ENCODE results near the gene MPPE1. TPM values are rescaled to one million over a fixed set of nuclear protein-coding genes. Genes with fewer than 3 reads are reported as not detected.

MPPE1 gene
- total RNA-seq, 2 experiments from 2014 or later: 26.5 to 40.1 TPM

GRCh38 chr18:11850821-11851145, 57.3 kb downstream of the MPPE1 start:
- Histone ChIP-seq H2AFZ (ENCODE audit: low read length) (peak overlapping the region; percentile 91), H3K9me3 (ENCODE audit: low read length) (no peaks in the 10 kb centered on the region), H3K4me3 (ENCODE audit: low read depth, low read length, poor library complexity, severe bottlenecking) (peak overlapping the region; percentile 90), H3K9me2 (ENCODE audit: insufficient read depth, low read length) (no peaks in the 10 kb centered on the region), H3K27ac (ENCODE audit: low read depth, low read length, poor library complexity, severe bottlenecking) (peak overlapping the region; percentile 35), H3K36me3 (ENCODE audit: insufficient read depth, low read length) (no peaks in the 10 kb centered on the region), H3K79me2 (ENCODE audit: insufficient read depth, low read depth, low read length) (peaks cover 23% of the 10 kb centered on the region), H4K20me1 (ENCODE audit: insufficient read depth, low read length) (peaks cover 15% of the 10 kb centered on the region; the same call in 1 of the 2 replicates), H3K4me1 (ENCODE audit: insufficient read depth, low read length, poor library complexity, severe bottlenecking) (peaks cover 25% of the 10 kb centered on the region), H3K4me2 (ENCODE audit: low read length) (peak overlapping the region; percentile 86)
- intact Hi-C loops (cut with micrococcal nuclease; ENCODE audit: unreplicated experiment): loop anchor here (1.0 to 5.0 kb wide), 3 partner anchors 58 to 202 kb away; partner anchors contain the start of genes IMPA2 and MPPE1
- TSS peak; percentile 92 for BruUV-seq (replicated peaks)
- DNase-seq (ENCODE audit: low spot score): no peak
- ChIA-PET POLR2A (interaction anchor here (0.6 to 1.4 kb wide), 5 partner anchors 8 to 1325 kb away, joined by 3 to 4 read pairs (median 3); partner anchors contain the start of gene NAPG), CTCF (ENCODE audit: unreplicated experiment) (no interaction called here)
- TF ChIP-seq EZH2phosphoT487 (IDR thresholded peaks at IDR 0.05; ENCODE audit: borderline replicate concordance, low read depth, low read length): no peak
- no peak for TF ChIP-seq CTCF (conservative IDR thresholded peaks at IDR 0.05; ENCODE audit: low read length)

GRCh38 chr18:11849841-11850634, 58.1 kb downstream of the MPPE1 start:
- H2AFZ ChIP-seq (ENCODE audit: low read length): peak overlapping the region; percentile 91
- H3K4me3 ChIP-seq (ENCODE audit: low read depth, low read length, poor library complexity, severe bottlenecking): peak overlapping the region; percentile 90
- POLR2A ChIA-PET: interaction anchor here (0.6 to 1.4 kb wide), 8 partner anchors 8 to 1325 kb away, joined by 3 to 4 read pairs (median 3); partner anchors contain the start of gene NAPG
- intact Hi-C loops (cut with micrococcal nuclease; ENCODE audit: unreplicated experiment): loop anchor here (5.0 kb wide), 1 partner anchor 202 kb away; no protein-coding TSS in a partner anchor
- H3K27ac ChIP-seq (ENCODE audit: low read depth, low read length, poor library complexity, severe bottlenecking): no peak overlapping the region
- H3K36me3 ChIP-seq (ENCODE audit: insufficient read depth, low read length): no peaks in the 10 kb centered on the region
- no TSS peak for BruUV-seq (replicated peaks)
- H3K4me1 ChIP-seq (ENCODE audit: insufficient read depth, low read length, poor library complexity, severe bottlenecking): peaks cover 25% of the 10 kb centered on the region
- peaks cover 23% of the 10 kb centered on the region for H3K79me2 ChIP-seq (ENCODE audit: insufficient read depth, low read depth, low read length)
- no peak for TF ChIP-seq EZH2phosphoT487 (IDR thresholded peaks at IDR 0.05; ENCODE audit: borderline replicate concordance, low read depth, low read length)
- no peak for TF ChIP-seq CTCF (conservative IDR thresholded peaks at IDR 0.05; ENCODE audit: low read length)
- H3K4me2 ChIP-seq (ENCODE audit: low read length): peak overlapping the region; percentile 86
- H4K20me1 ChIP-seq (ENCODE audit: insufficient read depth, low read length): peaks cover 15% of the 10 kb centered on the region; the same call in 1 of the 2 replicates
- CTCF ChIA-PET (ENCODE audit: unreplicated experiment): no interaction called here
- H3K9me2 ChIP-seq (ENCODE audit: insufficient read depth, low read length): no peaks in the 10 kb centered on the region
- no peaks in the 10 kb centered on the region for H3K9me3 ChIP-seq (ENCODE audit: low read length)
- DNase-seq (ENCODE audit: low spot score): peak; percentile 31

GRCh38 chr18:11849279-11849678, 58.8 kb downstream of the MPPE1 start:
- Histone ChIP-seq H4K20me1 (ENCODE audit: insufficient read depth, low read length) (peaks cover 15% of the 10 kb centered on the region; the same call in 1 of the 2 replicates), H3K9me2 (ENCODE audit: insufficient read depth, low read length) (no peaks in the 10 kb centered on the region), H3K36me3 (ENCODE audit: insufficient read depth, low read length) (no peaks in the 10 kb centered on the region), H3K4me2 (ENCODE audit: low read length) (no peak overlapping the region), H3K27ac (ENCODE audit: low read depth, low read length, poor library complexity, severe bottlenecking) (no peak overlapping the region), H2AFZ (ENCODE audit: low read length) (peak overlapping the region; percentile 91), H3K79me2 (ENCODE audit: insufficient read depth, low read depth, low read length) (peaks cover 23% of the 10 kb centered on the region), H3K4me1 (ENCODE audit: insufficient read depth, low read length, poor library complexity, severe bottlenecking) (peaks cover 25% of the 10 kb centered on the region), H3K9me3 (ENCODE audit: low read length) (no peaks in the 10 kb centered on the region), H3K4me3 (ENCODE audit: low read depth, low read length, poor library complexity, severe bottlenecking) (no peak overlapping the region)
- no peak for DNase-seq (ENCODE audit: low spot score)
- intact Hi-C loops (cut with micrococcal nuclease; ENCODE audit: unreplicated experiment): no loop called here
- ChIA-PET POLR2A (interaction anchor here (1.2 to 1.6 kb wide), 3 partner anchors 9 to 131 kb away, joined by 3 to 6 read pairs (median 4); no protein-coding TSS in a partner anchor), CTCF (ENCODE audit: unreplicated experiment) (no interaction called here)
- TF ChIP-seq CTCF (conservative IDR thresholded peaks at IDR 0.05; ENCODE audit: low read length): no peak
- no peak for TF ChIP-seq EZH2phosphoT487 (IDR thresholded peaks at IDR 0.05; ENCODE audit: borderline replicate concordance, low read depth, low read length)
- no TSS peak for BruUV-seq (replicated peaks)

All from OCI-LY7 (cell line).